Measurements from ENCODE around the gene MRPL40. TPM values are rescaled to one million over a fixed set of nuclear protein-coding genes. Genes with fewer than 3 reads are reported as not detected.
A peak's percentile ranks its signal among the peaks of the same experiment; 100 is the strongest.

MRPL40 gene
- total RNA-seq, 4 donors from 2014 or later, result 10.9 to 29.2 (median 13.7) TPM

DNA sequence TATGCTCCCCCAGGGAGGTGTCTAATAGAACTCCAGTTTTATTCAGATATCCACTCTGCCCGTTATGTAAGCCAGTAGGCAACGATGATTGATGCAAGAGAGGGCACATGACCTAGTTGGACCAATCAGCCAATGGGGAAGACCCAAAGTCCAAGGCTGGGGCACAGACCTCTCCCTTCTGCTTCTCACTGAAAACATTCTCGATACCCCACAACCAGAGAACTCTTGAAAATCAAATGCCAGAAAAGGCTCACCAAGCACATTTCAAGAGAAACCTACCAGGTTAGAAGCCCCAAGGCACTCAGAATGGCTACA, 8.2 kb upstream of the MRPL40 start:
- TF ChIP-seq EP300 (IDR thresholded peaks at IDR 0.05; ENCODE audit: low read depth) (no peak), CTCF (IDR thresholded peaks at IDR 0.05) (no peak), POLR2A (IDR thresholded peaks at IDR 0.05) (no peak), POLR2AphosphoS5 (IDR thresholded peaks at IDR 0.05) (no peak)
- Histone ChIP-seq H3K27me3 (no peaks in the 10 kb centered on the region), H3K36me3 (no peaks in the 10 kb centered on the region), H3K4me3 (no peak overlapping the region), H3K4me1 (peaks cover 0 to 12% (median 0%) of the 10 kb centered on the region in 4 donors), H3K9me3 (no peaks in the 10 kb centered on the region), H3K27ac (no peak overlapping the region)
- intact Hi-C loops (cut with DNase I; ENCODE audit: low total_unique reads), result no loop called here
- in situ Hi-C loops (cut with MboI; ENCODE audit: low pct_ligation_motif_present in 1 of 4, low pct_unique_long_range_greater_than_20kb in 1 of 4, low sequenced_read_pairs in 3 of 4), result no loop called here
- no peak for DNase-seq
- 85 to 90% methylated on average over 2 to 3 of the region's 3 CpGs for WGBS, 2 donors (ENCODE audit: low coverage in 1 of 2)

- in situ Hi-C loops (cut with MboI; ENCODE audit: low pct_ligation_motif_present in 1 of 4, low pct_unique_long_range_greater_than_20kb in 1 of 4, low sequenced_read_pairs in 3 of 4), result no loop called here
- peak; percentile 26 for DNase-seq
Measured at GRCh38 chr22:19429950-19430889, 2.1 kb upstream of the MRPL40 start.

DNA sequence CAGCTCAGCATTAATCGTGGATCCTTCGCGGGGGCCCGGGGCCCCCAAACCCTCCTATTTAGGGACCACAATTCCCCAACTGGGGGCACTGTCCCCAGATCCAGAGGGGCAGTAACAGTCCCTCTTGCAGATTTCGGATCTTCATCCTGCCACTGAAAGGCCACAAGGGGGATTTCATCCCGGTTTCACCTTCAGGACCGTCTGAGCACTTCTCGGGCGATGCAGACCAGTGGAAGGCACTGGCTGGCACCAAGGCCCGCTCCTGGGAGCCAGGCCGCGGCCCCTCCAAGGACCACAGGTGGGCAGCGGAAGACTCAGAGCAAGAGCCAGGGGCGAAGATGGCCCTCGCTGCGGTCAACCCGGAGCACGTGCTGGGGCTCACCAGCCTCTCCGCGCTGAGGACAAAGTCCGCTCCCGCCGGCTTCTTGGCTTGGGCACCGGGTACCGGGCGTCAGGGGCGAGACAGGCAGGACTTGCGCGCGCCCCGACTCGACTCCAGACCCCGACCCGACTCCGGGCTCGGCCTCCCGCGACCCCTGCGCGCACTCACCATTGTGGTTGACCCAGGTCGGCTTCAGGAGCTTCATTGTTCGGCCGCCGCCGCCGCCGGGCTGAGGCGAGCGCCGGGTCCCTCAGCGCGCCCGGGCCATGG, 1.3 kb upstream of the MRPL40 start:
- Histone ChIP-seq H3K4me1 (peaks cover 19 to 34% (median 26%) of the 10 kb centered on the region in 4 donors), H3K27ac (peak overlapping the region; percentile 80 to 99 (median 97)), H3K9me3 (no peaks in the 10 kb centered on the region), H3K27me3 (no peaks in the 10 kb centered on the region), H3K4me3 (peak overlapping the region; percentile 67 to 95 (median 79)), H3K36me3 (peaks cover 0 to 6% (median 0%) of the 10 kb centered on the region in 4 donors)
- intact Hi-C loops (cut with DNase I; ENCODE audit: low total_unique reads), result no loop called here
- TF ChIP-seq CTCF (IDR thresholded peaks at IDR 0.05), result peak in 2 of 5 experiments; percentile 10 to 33
- peak; percentile 18 for TF ChIP-seq POLR2A (IDR thresholded peaks at IDR 0.05)
- peak in 2 of 3 donors; percentile 21 to 29 for TF ChIP-seq POLR2AphosphoS5 (IDR thresholded peaks at IDR 0.05)
- TF ChIP-seq EP300 (IDR thresholded peaks at IDR 0.05; ENCODE audit: low read depth), result no peak
- WGBS, 2 donors (ENCODE audit: low coverage in 1 of 2), result 0% methylated on average over 12 of the region's 53 CpGs; no CpG with 5 or more reads in 1 of the 2 donors
- in situ Hi-C loops (cut with MboI; ENCODE audit: low pct_ligation_motif_present in 1 of 4, low pct_unique_long_range_greater_than_20kb in 1 of 4, low sequenced_read_pairs in 3 of 4), result no loop called here
- peak; percentile 79 for DNase-seq

More at GRCh38 chr22:19429950-19430889, 2.1 kb upstream of the MRPL40 start:
- 10 to 16% methylated on average over 4 to 12 of the region's 12 CpGs for WGBS, 2 donors (ENCODE audit: low coverage in 1 of 2)
- Histone ChIP-seq H3K27me3 (no peaks in the 10 kb centered on the region), H3K4me3 (peak overlapping the region; percentile 67 to 95 (median 79)), H3K9me3 (no peaks in the 10 kb centered on the region), H3K27ac (peak overlapping the region; percentile 80 to 99 (median 97)), H3K4me1 (peaks cover 19 to 34% (median 26%) of the 10 kb centered on the region in 4 donors), H3K36me3 (no peaks in the 10 kb centered on the region)
- TF ChIP-seq POLR2A (IDR thresholded peaks at IDR 0.05) (no peak), POLR2AphosphoS5 (IDR thresholded peaks at IDR 0.05) (no peak), EP300 (IDR thresholded peaks at IDR 0.05; ENCODE audit: low read depth) (no peak), CTCF (IDR thresholded peaks at IDR 0.05) (no peak)
- intact Hi-C loops (cut with DNase I; ENCODE audit: low total_unique reads), result no loop called here

DNA sequence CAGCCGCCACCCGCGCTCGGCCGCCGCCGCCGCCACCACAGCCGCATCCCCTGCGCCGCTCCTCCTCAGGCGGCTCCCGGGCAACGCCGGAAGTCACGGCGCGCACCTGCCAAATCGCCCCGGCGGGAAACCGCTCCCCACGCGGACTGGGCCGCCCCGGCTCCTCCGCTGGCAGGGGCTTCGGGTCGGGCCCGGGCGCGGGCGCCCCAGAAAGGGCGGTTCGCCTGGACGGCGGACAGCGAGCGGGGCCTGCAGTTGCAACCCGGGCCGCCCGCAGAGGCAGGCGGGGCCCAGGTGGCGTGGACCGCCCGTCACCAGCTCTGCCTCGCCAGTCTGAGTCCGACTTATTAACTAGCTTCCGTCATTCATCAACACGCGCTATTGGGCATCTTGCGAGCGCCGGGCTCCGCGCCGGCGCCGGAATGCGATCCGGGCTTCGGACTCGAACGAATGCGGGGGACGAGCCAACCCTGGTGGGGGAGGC, 654 bp upstream of the MRPL40 start, which contains the start of gene HIRA:
HIRA (minus strand) TSS at position 85 of the 484 bp plus-strand sequence. CDS start 257 bp downstream, outside the sequence.
- TF ChIP-seq POLR2A (IDR thresholded peaks at IDR 0.05), result no peak
- TF ChIP-seq CTCF (IDR thresholded peaks at IDR 0.05), result no peak
- no peak for TF ChIP-seq EP300 (IDR thresholded peaks at IDR 0.05; ENCODE audit: low read depth)
- TF ChIP-seq POLR2AphosphoS5 (IDR thresholded peaks at IDR 0.05), result peak in 1 of 3 donors; percentile 58
- 0% methylated on average over 39 of the region's 66 CpGs; no CpG with 5 or more reads in 1 of the 2 donors for WGBS, 2 donors (ENCODE audit: low coverage in 1 of 2)
- intact Hi-C loops (cut with DNase I; ENCODE audit: low total_unique reads), result no loop called here
- in situ Hi-C loops (cut with MboI; ENCODE audit: low pct_ligation_motif_present in 1 of 4, low pct_unique_long_range_greater_than_20kb in 1 of 4, low sequenced_read_pairs in 3 of 4), result no loop called here
- Histone ChIP-seq H3K27ac (peak within 1 kb of the TSS; percentile 95 to 99 (median 98)), H3K36me3 (peaks cover 0 to 7% (median 0%) of the 10 kb centered on the region in 4 donors), H3K9me3 (no peaks in the 10 kb centered on the region), H3K27me3 (no peaks in the 10 kb centered on the region), H3K4me3 (peak within 1 kb of the TSS; percentile 67 to 95 (median 79)), H3K4me1 (peaks cover 19 to 34% (median 26%) of the 10 kb centered on the region in 4 donors)
- DNase-seq, result peak; percentile 82
